Measurements from ENCODE around the gene SLC38A1.
"Not testable (repeated sequence)": the region's sequence is repeated elsewhere in the genome, so short reads cannot be mapped to it uniquely, and the experiment has no call there.

The SLC38A1 gene

GRCh38 chr12:46164186-46164761, 104.6 kb downstream of the SLC38A1 start:
- no peak for DNase-seq (ENCODE audit: low read depth)

- not testable (repeated sequence) for DNase-seq (ENCODE audit: low read depth)
These were observed 106.2 kb downstream of the SLC38A1 start for GRCh38 chr12:46162549-46163076.

GRCh38 chr12:46160981-46161690, 107.7 kb downstream of the SLC38A1 start:
- DNase-seq (ENCODE audit: low read depth), result no peak

- DNase-seq (ENCODE audit: low read depth), result peak; percentile 57
These were observed 108.5 kb downstream of the SLC38A1 start for GRCh38 chr12:46160101-46160980.

GRCh38 chr12:46159309-46159901, 109.4 kb downstream of the SLC38A1 start:
- no peak for DNase-seq (ENCODE audit: low read depth)

- DNase-seq (ENCODE audit: low read depth), result no peak
These were observed 110.3 kb downstream of the SLC38A1 start for GRCh38 chr12:46158501-46158900.

DNA sequence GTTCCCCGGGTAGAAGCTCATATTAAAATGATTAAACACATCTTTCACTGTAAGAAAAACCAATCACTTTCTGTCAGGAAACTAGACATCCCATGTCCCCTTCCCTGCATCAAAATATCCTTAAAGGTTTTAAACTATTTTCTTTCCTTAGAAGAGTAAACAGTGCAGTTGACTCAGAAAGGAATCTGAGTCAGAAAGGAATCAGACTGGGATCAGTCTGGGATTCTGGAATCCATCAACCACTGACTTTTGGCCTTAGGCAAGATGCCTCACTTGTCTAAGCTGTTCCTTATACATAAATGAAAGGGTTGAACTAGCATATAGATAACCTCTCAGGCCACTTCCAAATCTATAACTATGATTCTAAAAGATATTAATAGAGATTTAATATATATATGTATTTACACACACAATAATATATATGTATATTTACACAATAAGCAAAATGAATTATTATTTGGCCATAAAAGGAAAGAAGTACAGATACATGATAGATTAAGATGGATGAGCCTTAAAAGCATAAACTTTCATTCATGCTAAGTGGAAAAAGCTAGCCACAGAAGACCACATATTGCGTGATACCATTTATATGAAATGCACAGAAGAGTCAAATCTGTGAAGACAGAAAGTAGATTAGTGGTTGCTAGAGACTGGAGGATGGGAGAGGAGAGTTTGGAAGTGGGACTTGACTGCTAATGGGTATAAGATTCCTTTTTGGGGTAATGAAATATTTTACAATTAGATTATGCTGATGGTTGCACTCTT, 114.4 kb downstream of the SLC38A1 start:
- DNase-seq (ENCODE audit: low read depth), result peak; percentile 38

DNA sequence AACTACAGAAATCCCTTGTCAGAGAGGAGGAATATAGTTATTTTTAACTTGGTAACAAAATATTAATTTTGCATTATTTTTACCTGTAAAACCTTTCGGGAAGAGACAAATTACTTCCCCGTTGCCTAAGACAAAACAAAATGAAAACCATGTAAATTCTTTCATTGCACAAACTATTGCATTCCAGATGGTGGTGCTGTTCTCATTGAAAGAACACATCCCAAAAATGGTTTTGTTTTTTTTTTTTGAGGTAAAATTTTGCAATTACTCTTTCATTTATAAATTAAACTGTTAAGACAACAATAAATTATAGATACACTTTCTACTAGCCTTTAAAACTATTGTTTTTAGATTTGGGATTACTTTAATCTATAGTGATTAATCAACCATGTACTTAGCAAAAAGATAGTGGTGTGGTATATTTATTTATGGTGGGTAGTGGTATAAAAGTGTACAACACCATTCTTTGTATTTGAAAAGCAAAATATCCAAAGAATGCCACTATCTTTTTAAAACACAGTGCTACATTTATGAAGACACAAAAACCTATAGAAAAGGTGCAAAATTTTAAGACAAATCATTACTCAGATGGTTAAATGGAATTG, 115.5 kb downstream of the SLC38A1 start:
- peak; percentile 10 for DNase-seq (ENCODE audit: low read depth)

GRCh38 chr12:46152456-46152855, 116.4 kb downstream of the SLC38A1 start:
- DNase-seq (ENCODE audit: low read depth), result no peak

GRCh38 chr12:46150735-46151134, 118.1 kb downstream of the SLC38A1 start:
- no peak for DNase-seq (ENCODE audit: low read depth)

- DNase-seq (ENCODE audit: low read depth), result no peak
These were observed 118.9 kb downstream of the SLC38A1 start for GRCh38 chr12:46149905-46150304.

- no peak for DNase-seq (ENCODE audit: low read depth)
These were observed 119.8 kb downstream of the SLC38A1 start for GRCh38 chr12:46149079-46149464.

GRCh38 chr12:46148327-46149078, 120.3 kb downstream of the SLC38A1 start:
- no peak for DNase-seq (ENCODE audit: low read depth)

DNA sequence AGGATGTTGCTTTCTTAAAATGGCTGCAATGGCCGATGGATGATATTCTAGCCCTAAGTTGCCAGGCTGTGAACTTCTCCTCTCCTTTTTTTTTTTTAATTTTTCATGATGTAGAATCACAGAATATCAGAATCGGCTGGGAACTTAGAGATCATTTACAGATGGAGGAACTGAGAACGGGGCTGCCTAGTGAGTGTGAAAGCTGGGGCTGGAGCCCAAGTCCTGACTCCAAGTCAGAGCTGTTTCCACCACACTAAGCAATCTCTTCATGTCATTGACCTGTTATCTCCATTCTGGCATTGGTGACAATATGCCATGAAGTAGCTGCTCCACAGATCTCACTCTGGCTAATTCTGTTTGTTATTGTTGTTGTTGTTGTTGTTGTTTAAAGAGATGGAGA, 121.7 kb downstream of the SLC38A1 start:
- DNase-seq (ENCODE audit: low read depth), result no peak

DNA sequence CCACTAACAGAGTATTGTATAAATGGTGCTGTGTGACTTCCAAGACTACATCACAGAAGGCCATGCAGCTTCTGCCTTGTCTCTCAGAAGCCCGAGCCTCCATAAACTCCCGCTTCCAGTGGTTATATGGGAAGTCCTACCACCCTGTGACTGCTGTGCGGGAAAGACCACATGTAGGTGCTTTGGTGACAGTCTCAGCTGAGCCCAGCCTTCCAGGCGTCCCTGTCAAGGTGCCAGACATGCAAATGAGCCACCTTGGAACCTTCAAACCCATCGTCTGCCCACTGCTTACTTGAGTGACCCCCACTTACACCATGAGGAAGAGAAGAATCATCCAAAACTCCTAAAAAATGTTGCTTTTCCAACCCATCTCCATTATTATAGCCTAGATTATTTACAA, 123.0 kb downstream of the SLC38A1 start:
- no peak for DNase-seq (ENCODE audit: low read depth)

DNA sequence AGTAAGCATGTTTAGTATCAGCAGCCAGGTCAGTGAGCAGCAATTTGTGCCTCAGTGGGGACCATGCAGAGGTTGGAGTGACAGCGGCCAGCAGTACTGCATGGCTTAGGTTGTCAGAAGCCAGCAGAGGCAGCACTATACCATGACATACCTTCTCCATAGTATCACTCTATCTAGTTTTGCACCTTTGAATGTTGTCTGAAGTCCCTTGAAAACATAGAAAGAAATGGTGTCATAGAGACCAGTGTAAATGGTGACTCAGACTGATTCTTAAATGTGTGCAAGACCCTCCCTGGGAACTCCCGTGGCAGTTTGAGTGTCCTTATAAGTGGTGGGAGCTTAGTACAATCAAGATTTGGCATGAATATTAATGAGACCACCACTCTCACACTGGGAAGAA, 124.4 kb downstream of the SLC38A1 start:
- DNase-seq (ENCODE audit: low read depth), result no peak

GRCh38 chr12:46136249-46136648, 132.6 kb downstream of the SLC38A1 start:
- DNase-seq (ENCODE audit: low read depth), result no peak

DNA sequence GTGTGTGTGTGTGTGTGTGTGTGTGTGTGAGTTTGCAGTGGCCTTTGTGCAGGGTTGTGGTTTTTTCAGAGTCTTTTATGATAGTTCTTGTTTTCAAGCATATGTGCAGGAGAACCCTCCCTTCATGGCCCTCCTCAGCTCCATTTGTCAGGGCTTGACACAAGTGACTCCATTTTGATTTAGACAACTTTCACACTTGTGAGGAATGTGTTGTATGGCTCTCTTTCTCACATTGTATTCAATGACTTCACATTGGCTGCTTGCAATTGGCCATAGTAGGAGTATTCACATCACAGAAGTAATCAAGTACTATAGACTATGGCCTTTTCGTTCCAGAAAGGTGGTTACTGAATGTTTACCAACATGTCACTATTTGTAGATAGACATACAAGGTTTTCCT, 133.1 kb downstream of the SLC38A1 start:
- no peak for DNase-seq (ENCODE audit: low read depth)

DNA sequence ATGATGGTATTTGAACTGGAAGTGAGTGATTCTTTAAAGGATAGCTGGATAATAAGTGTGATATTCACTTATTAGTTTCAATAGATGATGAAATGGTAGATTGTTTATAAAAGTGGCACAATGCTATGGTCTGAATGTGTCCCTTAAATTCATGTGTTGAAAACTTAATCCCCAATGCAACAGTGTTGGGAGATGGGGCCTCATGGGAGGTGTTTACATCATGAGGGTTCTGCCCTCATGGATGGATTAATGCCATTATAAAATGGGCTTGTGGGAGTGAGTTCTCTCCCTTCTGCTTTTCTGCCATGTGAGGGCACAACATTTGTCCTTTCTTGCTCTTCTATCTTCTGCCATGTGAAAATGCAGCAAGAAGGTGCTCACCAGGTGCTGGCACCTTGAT, 134.0 kb downstream of the SLC38A1 start:
- no peak for DNase-seq (ENCODE audit: low read depth)

DNA sequence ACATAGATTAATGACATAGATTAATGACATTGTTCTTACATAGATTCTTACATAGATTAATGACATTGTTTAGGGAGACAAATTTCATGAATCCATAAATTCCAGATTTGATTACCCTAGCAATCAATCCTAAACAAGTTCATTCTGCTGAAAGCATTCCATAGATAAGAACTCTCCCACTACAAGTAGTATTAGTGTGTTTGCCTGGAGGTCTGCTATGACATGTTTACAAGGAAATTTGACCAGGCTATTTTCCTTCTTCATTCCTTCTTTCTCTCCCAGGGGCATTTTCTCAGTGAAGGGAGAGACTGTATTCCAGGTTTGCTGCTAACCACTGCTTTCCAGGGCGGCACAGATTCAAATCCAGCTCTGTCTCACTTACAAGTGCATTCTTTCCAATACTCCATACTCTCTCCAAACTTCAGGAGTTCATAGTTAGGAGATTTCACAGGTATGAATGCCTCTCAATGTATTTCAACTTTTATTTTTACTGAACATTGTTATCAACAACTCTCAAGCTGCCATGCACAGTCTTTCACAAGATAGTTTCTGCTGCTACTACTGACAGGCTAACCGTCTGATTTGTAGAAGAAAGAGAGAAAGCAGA, 134.5 kb downstream of the SLC38A1 start:
- DNase-seq (ENCODE audit: low read depth), result no peak
